ENCODE data around the gene KHDRBS1.

The KHDRBS1 gene

GRCh38 chr1:32023351-32023750 is 9.7 kb downstream of the KHDRBS1 start:
- in situ Hi-C loops (cut with HindIII; ENCODE audit: low pct_unique_long_range_greater_than_20kb, low sequenced_read_pairs), result no loop called here
- no peak for DNase-seq (ENCODE audit: low read depth in 1 of 2, low spot score in 1 of 2)
- no peak for TF ChIP-seq JUND (IDR thresholded peaks at IDR 0.05; ENCODE audit: low read depth)

GRCh38 chr1:32025515-32025914 is 11.8 kb downstream of the KHDRBS1 start:
- no peak for TF ChIP-seq JUND (IDR thresholded peaks at IDR 0.05; ENCODE audit: low read depth)
- no peak for DNase-seq (ENCODE audit: low read depth in 1 of 2, low spot score in 1 of 2)
- in situ Hi-C loops (cut with HindIII; ENCODE audit: low pct_unique_long_range_greater_than_20kb, low sequenced_read_pairs), result no loop called here

- in situ Hi-C loops (cut with HindIII; ENCODE audit: low pct_unique_long_range_greater_than_20kb, low sequenced_read_pairs), result no loop called here
- DNase-seq (ENCODE audit: low read depth in 1 of 2, low spot score in 1 of 2), result no peak
- no peak for TF ChIP-seq JUND (IDR thresholded peaks at IDR 0.05; ENCODE audit: low read depth)
These were observed 15.1 kb downstream of the KHDRBS1 start for GRCh38 chr1:32028746-32029145.

DNA sequence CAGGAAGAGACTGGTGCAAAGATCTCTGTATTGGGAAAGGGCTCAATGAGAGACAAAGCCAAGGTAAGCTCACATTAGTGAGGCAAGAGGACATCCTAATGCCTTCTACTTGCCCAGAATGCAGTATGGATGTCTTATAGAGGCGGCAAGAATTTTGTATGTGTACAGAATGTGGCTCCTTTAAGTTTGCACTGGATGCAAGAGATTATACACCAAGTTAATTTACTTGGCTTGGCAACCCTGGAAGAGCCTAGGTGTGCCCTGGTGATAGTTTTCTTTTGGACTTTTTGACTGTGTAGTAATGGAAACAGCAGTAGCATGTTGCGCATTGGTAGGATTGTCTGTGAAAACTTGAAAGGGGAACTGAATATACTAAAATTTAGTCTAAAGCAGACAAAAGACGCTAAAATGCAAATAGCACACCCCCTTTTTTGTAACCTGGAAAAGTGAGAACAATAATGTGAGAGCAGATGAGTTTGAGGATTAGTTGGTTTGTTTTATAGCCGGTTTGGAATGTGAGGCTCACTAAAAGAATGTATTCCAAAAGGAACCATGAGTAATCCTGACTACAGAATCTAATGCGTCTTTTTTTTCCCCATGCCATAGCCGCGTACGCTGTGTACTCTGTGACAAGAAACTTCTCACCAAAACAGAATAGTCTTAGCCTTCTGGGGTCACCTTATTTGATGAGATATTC is 18.1 kb downstream of the KHDRBS1 start:
- DNase-seq (ENCODE audit: low read depth in 1 of 2, low spot score in 1 of 2), result peak; percentile 11 to 67
- no peak for TF ChIP-seq JUND (IDR thresholded peaks at IDR 0.05; ENCODE audit: low read depth)
- in situ Hi-C loops (cut with HindIII; ENCODE audit: low pct_unique_long_range_greater_than_20kb, low sequenced_read_pairs), result no loop called here

DNA sequence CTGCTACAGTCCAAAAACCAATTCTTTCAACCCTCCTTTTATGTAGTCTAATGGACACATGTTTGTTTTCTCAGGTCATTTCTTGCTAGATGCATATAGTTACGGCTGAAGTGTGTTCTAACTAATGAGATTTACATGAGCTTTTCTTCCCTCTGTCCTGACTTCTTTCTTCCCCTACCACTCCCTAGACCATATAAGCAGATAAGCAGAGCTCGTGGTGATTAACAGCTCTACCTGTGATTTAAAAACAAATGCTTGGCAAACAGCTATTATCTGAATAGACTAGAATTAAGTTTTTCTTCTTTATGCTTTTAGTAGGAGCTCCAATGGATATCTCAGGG is 18.6 kb downstream of the KHDRBS1 start:
- no peak for DNase-seq (ENCODE audit: low read depth in 1 of 2, low spot score in 1 of 2)
- TF ChIP-seq JUND (IDR thresholded peaks at IDR 0.05; ENCODE audit: low read depth), result no peak
- in situ Hi-C loops (cut with HindIII; ENCODE audit: low pct_unique_long_range_greater_than_20kb, low sequenced_read_pairs), result no loop called here

DNA sequence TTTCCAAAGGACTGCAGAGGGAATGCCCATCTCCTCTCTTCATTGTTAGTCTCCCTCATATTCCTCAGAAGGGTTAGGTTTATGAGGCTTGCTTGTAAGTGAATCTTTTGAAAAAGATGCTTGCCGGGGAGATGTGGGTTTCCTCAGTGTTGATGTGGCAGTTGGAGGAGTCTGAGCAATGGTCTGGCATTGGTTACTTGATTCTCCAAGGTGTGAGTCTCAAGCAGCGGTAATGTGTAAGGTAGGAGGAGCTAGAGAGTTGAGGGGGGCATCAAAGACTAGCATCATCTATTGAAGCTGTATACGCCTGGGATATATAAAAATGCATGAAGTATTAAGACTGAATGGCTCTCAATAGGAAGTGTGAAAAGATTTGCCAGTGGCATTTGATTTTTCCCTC is 21.5 kb downstream of the KHDRBS1 start:
- TF ChIP-seq JUND (IDR thresholded peaks at IDR 0.05; ENCODE audit: low read depth), result no peak
- no peak for DNase-seq (ENCODE audit: low read depth in 1 of 2, low spot score in 1 of 2)
- in situ Hi-C loops (cut with HindIII; ENCODE audit: low pct_unique_long_range_greater_than_20kb, low sequenced_read_pairs), result no loop called here

- in situ Hi-C loops (cut with HindIII; ENCODE audit: low pct_unique_long_range_greater_than_20kb, low sequenced_read_pairs), result no loop called here
- no peak for TF ChIP-seq JUND (IDR thresholded peaks at IDR 0.05; ENCODE audit: low read depth)
- no peak for DNase-seq (ENCODE audit: low read depth in 1 of 2, low spot score in 1 of 2)
These were observed 27.0 kb downstream of the KHDRBS1 start for GRCh38 chr1:32040711-32041110.

GRCh38 chr1:32042330-32042729 is 28.7 kb downstream of the KHDRBS1 start:
- in situ Hi-C loops (cut with HindIII; ENCODE audit: low pct_unique_long_range_greater_than_20kb, low sequenced_read_pairs), result no loop called here
- TF ChIP-seq JUND (IDR thresholded peaks at IDR 0.05; ENCODE audit: low read depth), result no peak
- no peak for DNase-seq (ENCODE audit: low read depth in 1 of 2, low spot score in 1 of 2)

DNA sequence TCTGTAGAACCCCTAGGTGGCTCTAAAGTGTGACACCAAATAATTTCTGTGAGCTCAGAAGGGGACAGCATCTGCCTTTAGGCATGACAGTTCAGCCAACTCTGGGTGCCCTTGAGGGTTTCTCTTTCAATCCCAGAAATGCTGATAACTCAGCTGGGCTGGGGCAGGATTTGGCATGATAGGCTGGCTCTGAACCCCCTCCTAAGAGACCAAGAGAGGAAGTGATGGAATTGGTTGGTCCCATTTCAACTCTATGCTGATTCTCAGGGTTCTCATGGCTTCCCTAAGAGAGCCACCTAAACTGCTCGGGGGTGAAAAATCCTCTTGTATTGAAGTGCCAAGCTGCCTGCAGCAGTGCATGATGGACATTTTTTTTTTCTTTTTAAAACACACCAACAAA is 30.6 kb downstream of the KHDRBS1 start:
- in situ Hi-C loops (cut with HindIII; ENCODE audit: low pct_unique_long_range_greater_than_20kb, low sequenced_read_pairs), result no loop called here
- DNase-seq (ENCODE audit: low read depth in 1 of 2, low spot score in 1 of 2), result no peak
- no peak for TF ChIP-seq JUND (IDR thresholded peaks at IDR 0.05; ENCODE audit: low read depth)

GRCh38 chr1:32045772-32046171 is 32.1 kb downstream of the KHDRBS1 start:
- in situ Hi-C loops (cut with HindIII; ENCODE audit: low pct_unique_long_range_greater_than_20kb, low sequenced_read_pairs), result no loop called here
- no peak for TF ChIP-seq JUND (IDR thresholded peaks at IDR 0.05; ENCODE audit: low read depth)
- no peak for DNase-seq (ENCODE audit: low read depth in 1 of 2, low spot score in 1 of 2)

DNA sequence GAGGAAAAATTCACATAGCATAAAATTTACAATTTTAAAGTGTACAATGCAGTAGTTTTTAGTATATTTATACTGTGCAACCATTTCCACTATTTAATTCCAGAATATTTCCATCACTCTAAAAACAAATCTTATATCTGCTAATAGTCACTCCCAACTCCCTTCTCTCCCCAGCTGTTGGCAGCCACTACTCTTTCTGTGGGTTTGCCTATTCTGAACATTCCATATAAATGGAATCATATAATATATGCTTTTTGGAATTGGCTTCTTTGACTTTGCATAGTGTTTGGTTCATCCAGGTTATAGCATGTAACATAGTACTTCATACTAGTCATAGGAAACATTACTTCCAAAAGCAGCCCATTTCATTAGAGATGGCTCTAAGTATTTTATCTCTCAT is 34.0 kb downstream of the KHDRBS1 start:
- in situ Hi-C loops (cut with HindIII; ENCODE audit: low pct_unique_long_range_greater_than_20kb, low sequenced_read_pairs), result no loop called here
- no peak for DNase-seq (ENCODE audit: low read depth in 1 of 2, low spot score in 1 of 2)
- TF ChIP-seq JUND (IDR thresholded peaks at IDR 0.05; ENCODE audit: low read depth), result no peak

DNA sequence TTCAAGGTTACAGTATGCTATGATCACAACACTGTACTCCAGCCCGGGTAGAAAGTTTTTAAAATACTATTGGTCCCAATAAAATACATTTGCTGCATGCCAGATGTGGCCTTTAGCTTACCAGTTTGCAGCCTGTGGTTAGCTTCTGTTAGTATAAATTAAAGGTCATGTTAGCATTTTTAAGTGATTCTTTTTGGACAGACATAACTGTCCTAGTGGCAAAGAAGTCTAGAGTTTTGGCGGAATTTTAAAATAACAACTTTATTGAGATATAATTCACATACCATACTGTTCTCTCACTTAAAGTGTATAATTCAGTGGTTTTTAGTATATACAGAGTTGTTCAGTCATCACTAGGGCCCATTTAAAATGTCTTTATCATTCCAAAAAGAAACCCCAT is 34.8 kb downstream of the KHDRBS1 start:
- in situ Hi-C loops (cut with HindIII; ENCODE audit: low pct_unique_long_range_greater_than_20kb, low sequenced_read_pairs), result no loop called here
- DNase-seq (ENCODE audit: low read depth in 1 of 2, low spot score in 1 of 2), result no peak
- no peak for TF ChIP-seq JUND (IDR thresholded peaks at IDR 0.05; ENCODE audit: low read depth)

- DNase-seq (ENCODE audit: low read depth in 1 of 2, low spot score in 1 of 2), result no peak
- TF ChIP-seq JUND (IDR thresholded peaks at IDR 0.05; ENCODE audit: low read depth), result no peak
- in situ Hi-C loops (cut with HindIII; ENCODE audit: low pct_unique_long_range_greater_than_20kb, low sequenced_read_pairs), result no loop called here
These were observed 38.0 kb downstream of the KHDRBS1 start for GRCh38 chr1:32051706-32052105.

DNA sequence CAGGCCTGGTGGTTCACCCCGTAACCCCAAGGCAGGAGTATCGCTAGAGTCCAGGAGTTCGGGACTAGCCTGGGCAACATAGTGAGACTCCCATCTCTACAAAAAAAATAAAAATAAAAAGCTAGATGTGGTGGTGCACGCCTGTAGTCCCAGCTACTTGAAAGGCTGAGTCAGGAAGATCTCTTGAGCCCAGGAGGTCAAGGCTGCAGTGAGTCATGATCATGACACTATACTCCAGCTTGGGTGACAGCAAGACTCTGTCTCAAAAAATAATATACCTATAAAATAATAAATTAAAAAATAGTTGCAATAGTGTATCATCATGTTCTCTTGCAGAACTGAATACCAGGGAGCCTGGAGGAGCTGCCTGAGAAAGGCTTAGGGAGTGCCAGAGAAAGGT is 39.2 kb downstream of the KHDRBS1 start:
- DNase-seq (ENCODE audit: low read depth in 1 of 2, low spot score in 1 of 2), result no peak
- in situ Hi-C loops (cut with HindIII; ENCODE audit: low pct_unique_long_range_greater_than_20kb, low sequenced_read_pairs), result no loop called here
- no peak for TF ChIP-seq JUND (IDR thresholded peaks at IDR 0.05; ENCODE audit: low read depth)
